GM12878 (cell line): ENCODE data around the gene CCDC71L. TPM values are rescaled to one million over a fixed set of nuclear protein-coding genes. Genes with fewer than 3 reads are reported as not detected.

ENCODE experiments used
- ATAC-seq: fragments of 200-7000 bp; cut with Tn5 transposase; 3 replicates; pipeline ENCODE4 v1.9.1; 2020; ENCODE audit warnings: mild to moderate bottlenecking, moderate library complexity
- BruUV-seq: library from RNA; stranded (reverse); fragments of 400-500 nt; replicated peaks from 2 replicates; lab custom pipeline; 2021; lab: Mats Ljungman, UMichigan
- CTCF ChIA-PET: fragments of 300-600 bp; sonication (Branson Sonifier 250); formaldehyde crosslinking; extraction: SDS; loops from one replicate; lab custom pipeline; 2021; ENCODE audit warnings: inconsistent platforms; lab: Yijun Ruan, JAX
- POLR2A ChIA-PET: fragments of 350-600 bp; formaldehyde crosslinking; extraction: SDS; loops from one replicate; lab custom pipeline; 2021; ENCODE audit warnings: inconsistent platforms; lab: Charles Lee
- RAD21 ChIA-PET: fragments of 300-600 bp; sonication (Branson Sonifier 250); formaldehyde crosslinking; loops from one replicate; lab custom pipeline; 2023; ENCODE audit warnings: antibody characterized with exemption; ENCODE audit not compliant: unreplicated experiment; lab: Charles Lee
- SMC1A ChIA-PET: fragments of 300-600 bp; sonication (Branson Sonifier 250); formaldehyde crosslinking; loops from one replicate; lab custom pipeline; 2023; ENCODE audit not compliant: unreplicated experiment, uncharacterized antibody; lab: Charles Lee
- DNase-seq: peaks from one replicate; pipeline ENCODE4 v3.0.0-alpha.2; 2011; ENCODE audit warnings: low read depth, low spot score
- FAIRE-seq: peaks from 3 replicates; lab custom pipeline; 2011; peaks lifted over from hg19 to GRCh38; lab: Jason Lieb, UNC
- H2AFZ ChIP-seq: 2 replicates; pipeline ENCODE4 v1.6.0; 2011; ENCODE audit warnings: low read depth, low read length, control low read depth; ENCODE audit not compliant: control insufficient read depth
- H3K27ac ChIP-seq: 2 replicates; pipeline ENCODE4 v1.5.1; 2011; ENCODE audit warnings: control low read depth; ENCODE audit not compliant: control insufficient read depth, insufficient read depth
- H3K27me3 ChIP-seq, 2 experiments: replicated peaks in 1 of 2; 2 replicates each; pipeline versions ENCODE4 v1.6.0 to v1.6.1; 2011; ENCODE audit warnings: low read length in 1 of 2; ENCODE audit not compliant: control insufficient read depth in 2 of 2, insufficient read depth in 2 of 2
- H3K36me3 ChIP-seq, 2 experiments: 2 replicates each; pipeline ENCODE4 v1.5.1; 2011; ENCODE audit warnings: low read length in 1 of 2; ENCODE audit not compliant: control insufficient read depth in 2 of 2, insufficient read depth in 2 of 2
- H3K4me1 ChIP-seq: 2 replicates; pipeline ENCODE4 v1.6.1; 2011; ENCODE audit warnings: mild to moderate bottlenecking, low read length, moderate library complexity, mixed read lengths; ENCODE audit not compliant: control insufficient read depth, insufficient read depth
- H3K4me2 ChIP-seq: 2 replicates; pipeline ENCODE4 v1.6.0; 2011; ENCODE audit warnings: control low read depth; ENCODE audit not compliant: control insufficient read depth, insufficient read depth
- H3K4me3 ChIP-seq: fragments of 200-600 bp; sonication (generic); 2 replicates; pipeline ENCODE4 v1.5.1; 2016
- H3K79me2 ChIP-seq: 2 replicates; pipeline ENCODE4 v1.6.0; 2011; ENCODE audit warnings: low read length; ENCODE audit not compliant: control insufficient read depth, insufficient read depth
- H3K9ac ChIP-seq: 2 replicates; pipeline ENCODE4 v1.8.0; 2011; ENCODE audit warnings: low read length, control low read depth, mixed read lengths; ENCODE audit not compliant: control insufficient read depth, insufficient read depth
- H3K9me3 ChIP-seq: replicated peaks from 3 replicates; pipeline ENCODE4 v1.5.1; 2011; ENCODE audit warnings: mild to moderate bottlenecking, low read length; ENCODE audit not compliant: control insufficient read depth, insufficient read depth
- H4K20me1 ChIP-seq: 2 replicates; pipeline ENCODE4 v1.6.0; 2011; ENCODE audit not compliant: control insufficient read depth, insufficient read depth
- BHLHE40 ChIP-seq, 2 experiments: fragments of 450-650 bp in 1 of 2; IDR thresholded peaks; 2 replicates each; pipeline ENCODE4 v1.6.1; 2011 to 2017; ENCODE audit warnings: low read depth in 2 of 2, borderline replicate concordance in 1 of 2, improper control_type of control experiment in 1 of 2, low read length in 1 of 2, mild to moderate bottlenecking in 1 of 2
- E4F1 ChIP-seq: fragments of 450-650 bp; IDR thresholded peaks from 2 replicates; pipeline ENCODE4 v1.6.1; 2018; ENCODE audit warnings: borderline replicate concordance, mild to moderate bottlenecking; ENCODE audit not compliant: partially characterized antibody
- ZBTB11 ChIP-seq: fragments of 450-650 bp; formaldehyde crosslinking; IDR thresholded peaks from 2 replicates; pipeline ENCODE4 v1.5.0; 2022; ENCODE audit warnings: mild to moderate bottlenecking, missing genetic modification characterization
- in situ Hi-C: fragments of 300-500 bp; cut with MboI; formaldehyde crosslinking; loops from 9 replicates; pipeline ENCODE4 v1.14.3; 2018; ENCODE audit warnings: mixed read lengths
- intact Hi-C: fragments of 100-400 bp; cut with micrococcal nuclease; formaldehyde crosslinking; loops from one replicate; pipeline ENCODE4 v1.14.2; 2022; ENCODE audit not compliant: unreplicated experiment
- polyA plus RNA-seq, 11 experiments: library from polyadenylated mRNA; depleted of rRNA in 4 of 11; unstranded in 6 of 11; stranded (reverse) in 5 of 11; fragments of >200 nt; fragmentation: Nextera tagmentation in 4 of 11; fragmentation: Illumina TruSeq in 1 of 11; extraction: Ambion mirVana in 4 of 11; extraction: Trizol in 1 of 11; gene quantifications; 1 replicate in 1 of 11; 2 replicates in 10 of 11; pipeline versions ENCODE4 v1.2.1 to v1.2.3, GENCODE V29; 2011 to 2016; ENCODE audit warnings: inconsistent platforms in 2 of 11, missing spikeins in 2 of 11, low read depth in 1 of 11
- total RNA-seq, 4 experiments: library from RNA; depleted of rRNA in 3 of 4; stranded (reverse); fragments of >200 nt in 3 of 4; fragmentation: Illumina TruSeq in 1 of 4; extraction: Trizol in 1 of 4; gene quantifications; 2 replicates each; pipeline versions ENCODE4 v1.2.1 to v1.2.3, GENCODE V29; 2013 to 2021

The CCDC71L gene
- total and polyA plus RNA-seq, 10 of the 15 experiments (the other 5 are each of a cell fraction or from before 2014, with no cell fraction given): 1.1 to 20.7 (median 3.8) TPM

- no peak for TF ChIP-seq BHLHE40 (IDR thresholded peaks at IDR 0.05; ENCODE audit: borderline replicate concordance in 1 of 2, low read depth in 2 of 2, low read length in 1 of 2)
- TF ChIP-seq ZBTB11 (CRISPR knock-in tag): no peak
- no peak for TF ChIP-seq E4F1
- Histone ChIP-seq H3K4me1 (no peaks in the 10 kb centered on the region), H4K20me1 (no peaks in the 10 kb centered on the region), H3K36me3 (no peaks in the 10 kb centered on the region), H3K9ac (no peak overlapping the region), H3K4me3 (no peak overlapping the region), H3K27me3 (no peaks in the 10 kb centered on the region), H3K79me2 (no peaks in the 10 kb centered on the region), H3K27ac (no peak overlapping the region), H3K4me2 (no peak overlapping the region), H3K9me3 (no peaks in the 10 kb centered on the region), H2AFZ (no peak overlapping the region)
- SMC1A ChIA-PET: no interaction called here
- DNase-seq (no peak), ATAC-seq (no peak), FAIRE-seq (no peak)
- intact Hi-C loops: no loop called here
- CTCF ChIA-PET: no interaction called here
- no TSS peak for BruUV-seq
- RAD21 ChIA-PET: no interaction called here
- in situ Hi-C loops: no loop called here
- POLR2A ChIA-PET: no interaction called here
Observed at GRCh38 chr7:106630648-106631047, 30.3 kb downstream of the CCDC71L start.
